DND-41 (cell line): ENCODE results near the gene SLC2A9.

Experiments used
- CTCF ChIP-seq: IDR thresholded peaks from 2 replicates; pipeline ENCODE4 v1.5.1; 2012; ENCODE audit warnings: borderline replicate concordance, low read length, moderate library complexity, mild to moderate bottlenecking; ENCODE audit not compliant: poor library complexity, severe bottlenecking; ENCODE audit errors: extremely low read depth
- EZH2 ChIP-seq: IDR thresholded peaks from 3 replicates; pipeline ENCODE4 v1.6.1; 2012; ENCODE audit warnings: borderline replicate concordance, low read depth, mild to moderate bottlenecking, moderate library complexity, low read length, inconsistent platforms; ENCODE audit not compliant: severe bottlenecking

GRCh38 chr4:9781343-9782135 is 239.8 kb downstream of the SLC2A9 start, which contains the start of gene DRD5:
- TF ChIP-seq CTCF (no peak), EZH2 (no peak)
